Measurements from ENCODE around the gene FIG4.

The FIG4 gene

DNA sequence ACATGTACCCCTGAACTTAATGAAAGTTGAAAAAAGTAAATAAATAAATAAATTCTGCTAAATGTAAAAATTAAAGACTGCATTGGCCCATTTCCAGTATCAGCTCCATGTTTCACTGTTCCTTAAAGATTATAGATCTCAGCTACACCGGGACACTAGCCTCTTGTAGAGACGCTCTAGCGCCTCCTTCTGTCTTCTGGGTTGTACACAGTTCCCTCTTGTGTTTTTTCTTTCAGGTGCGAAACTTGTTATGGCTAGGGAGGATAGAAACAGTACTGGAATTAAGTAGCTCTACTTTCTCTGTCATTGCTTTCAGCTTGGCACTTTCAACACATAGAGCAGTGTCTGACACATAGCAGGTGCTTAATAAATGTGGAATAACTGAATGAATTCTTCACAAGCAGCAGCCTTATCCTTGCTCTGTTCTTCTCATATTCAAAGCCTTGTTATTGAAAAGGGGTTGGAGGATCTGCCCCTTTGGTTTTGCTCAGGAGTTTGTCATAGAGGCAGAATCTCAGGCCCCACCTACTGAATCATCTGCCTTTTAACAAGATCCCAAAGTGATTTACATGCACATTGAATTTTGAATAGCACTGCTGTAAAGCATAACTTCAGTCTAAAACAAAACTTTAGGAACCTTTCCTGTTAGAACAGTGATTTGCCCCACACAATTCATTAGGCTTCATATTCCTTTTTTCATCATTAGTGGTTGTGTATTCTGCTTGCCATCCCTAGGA lies 92.3 kb downstream of the FIG4 start:
- TF ChIP-seq CTCF (IDR thresholded peaks at IDR 0.05), result peak; percentile 55

DNA sequence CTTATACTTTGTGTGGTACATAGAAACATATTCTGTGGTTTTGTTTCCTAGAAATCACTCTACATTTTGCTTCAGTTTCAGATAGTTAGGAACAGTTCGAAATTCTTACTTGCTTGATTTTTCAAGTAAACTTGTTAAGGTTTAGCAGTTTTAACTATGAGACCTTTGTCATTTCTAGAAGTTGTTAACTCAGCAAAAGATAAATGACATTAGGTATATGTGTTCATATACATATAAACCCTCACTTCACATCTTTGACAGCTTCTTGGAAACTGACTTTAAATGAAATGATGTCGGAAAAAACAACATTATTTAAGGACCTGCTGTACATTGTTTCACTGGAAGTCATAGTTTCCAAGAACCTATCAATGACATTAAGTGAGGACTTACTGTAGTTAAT lies 96.2 kb downstream of the FIG4 start:
- no peak for TF ChIP-seq CTCF (IDR thresholded peaks at IDR 0.05)

- no peak for TF ChIP-seq CTCF (IDR thresholded peaks at IDR 0.05)
These were observed 97.6 kb downstream of the FIG4 start for GRCh38 chr6:109788687-109789086.

DNA sequence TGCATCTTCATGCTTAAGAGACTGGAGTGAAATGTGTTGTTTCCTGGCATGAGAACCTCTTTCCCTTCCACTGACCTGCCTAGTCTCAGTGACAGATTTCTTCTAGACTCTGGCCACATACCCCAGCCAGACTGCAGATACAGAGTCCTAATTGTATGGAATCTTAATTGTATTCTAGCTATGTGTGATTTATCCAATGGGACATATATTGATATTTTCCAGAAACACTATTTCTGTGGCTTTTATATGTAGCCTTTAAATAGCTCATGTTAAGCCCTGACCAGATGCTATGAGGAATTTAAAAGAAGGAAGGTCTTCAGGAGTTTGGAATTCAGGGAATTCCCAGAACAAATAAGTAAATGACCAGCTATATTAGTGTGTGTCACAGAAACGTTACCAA lies 99.0 kb downstream of the FIG4 start:
- no peak for TF ChIP-seq CTCF (IDR thresholded peaks at IDR 0.05)

- TF ChIP-seq CTCF (IDR thresholded peaks at IDR 0.05), result no peak
These were observed 100.2 kb downstream of the FIG4 start for GRCh38 chr6:109791301-109791700.

DNA sequence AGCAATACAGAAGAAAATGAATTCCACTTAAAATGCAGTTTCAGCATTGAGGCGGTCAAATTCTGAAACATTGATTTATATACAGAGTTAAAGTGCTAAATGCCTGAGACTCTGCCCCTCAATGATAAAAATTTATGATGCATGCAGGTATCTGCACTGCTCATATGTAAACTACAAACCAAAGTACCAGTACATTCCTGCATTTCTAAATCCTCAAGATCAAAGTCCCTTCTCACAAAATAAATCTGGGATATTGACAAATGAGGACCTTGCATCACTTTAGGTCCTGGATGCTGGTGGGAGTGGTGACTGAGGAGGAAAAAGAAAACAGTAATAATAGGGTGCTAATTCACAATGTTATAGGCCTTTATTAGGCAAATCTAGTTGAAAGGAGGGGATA lies 101.9 kb downstream of the FIG4 start:
- no peak for TF ChIP-seq CTCF (IDR thresholded peaks at IDR 0.05)

DNA sequence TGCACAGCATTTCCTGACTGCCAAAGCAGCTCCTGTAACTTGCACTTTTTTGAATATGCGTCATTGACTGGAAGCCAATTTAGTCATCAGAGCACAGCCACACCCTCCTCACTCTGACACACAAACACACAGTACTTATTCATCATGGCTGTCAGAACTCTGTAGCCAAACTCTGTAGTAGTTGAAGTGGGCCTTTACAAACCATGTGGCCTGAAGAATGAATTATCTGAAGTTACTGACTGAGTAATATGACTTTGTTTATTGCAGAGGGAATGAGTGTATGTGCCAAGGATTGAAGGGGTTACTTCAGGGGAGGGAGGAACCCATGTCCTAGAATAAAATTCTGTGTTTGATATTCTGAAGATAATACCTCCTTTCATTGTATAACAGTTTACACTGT lies 102.7 kb downstream of the FIG4 start:
- TF ChIP-seq CTCF (IDR thresholded peaks at IDR 0.05), result no peak
